Medulla oblongata (tissue), 1 donor: ENCODE results near the gene TMEM131L.
A peak's percentile ranks its signal among the peaks of the same experiment; 100 is the strongest.

ENCODE experiments used
- DNase-seq: peaks from one replicate; pipeline ENCODE4 v3.0.0-alpha.2; 2015; ENCODE audit errors: extremely low spot score

Gene TMEM131L

DNA sequence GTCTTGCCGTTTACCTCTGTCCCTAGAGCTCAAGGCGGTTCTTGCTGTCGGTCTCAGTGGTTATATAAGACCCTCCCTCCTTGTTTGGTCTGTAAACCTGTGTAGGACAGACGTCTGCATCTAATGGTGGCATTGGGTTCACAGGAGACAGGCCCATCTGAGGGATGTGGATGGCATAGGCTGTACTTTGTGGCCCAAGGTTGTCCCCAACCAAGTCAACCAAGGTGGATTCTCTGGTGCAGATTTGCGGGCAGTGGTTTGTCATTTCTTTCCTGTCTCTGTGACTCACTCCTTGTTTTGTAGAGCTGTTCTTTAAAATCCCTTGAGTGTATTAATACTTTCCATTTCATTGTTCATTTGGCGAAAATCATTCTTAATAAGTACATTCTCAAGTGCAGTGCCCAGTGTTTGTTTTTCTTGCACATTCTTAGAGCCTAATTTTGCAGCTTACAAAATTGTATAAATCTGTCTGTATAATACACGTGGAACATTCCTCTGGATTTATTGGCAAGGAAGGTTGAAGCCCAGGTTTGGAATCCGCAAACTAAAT is 149.9 kb downstream of the TMEM131L start:
- DNase-seq: no peak

DNA sequence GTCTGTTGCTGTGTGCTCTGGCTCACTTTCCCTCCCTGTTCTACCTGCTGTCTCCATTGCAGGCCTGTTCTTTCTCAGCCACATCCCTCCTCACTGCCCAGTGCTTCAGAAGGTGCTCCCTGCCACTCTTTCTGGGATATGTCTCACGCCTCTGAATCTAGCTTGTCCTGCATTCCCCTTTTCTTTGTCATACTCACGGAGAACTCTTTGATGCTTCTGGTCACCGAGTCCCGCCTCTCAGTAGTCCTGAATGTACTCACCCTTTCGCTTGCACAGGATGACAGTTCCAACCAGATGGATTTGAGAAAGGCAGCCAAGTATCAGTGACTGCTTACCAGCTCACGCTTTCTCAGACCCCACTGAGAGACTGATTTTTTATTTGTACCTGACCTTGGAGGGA is 152.7 kb downstream of the TMEM131L start:
- DNase-seq: no peak

DNA sequence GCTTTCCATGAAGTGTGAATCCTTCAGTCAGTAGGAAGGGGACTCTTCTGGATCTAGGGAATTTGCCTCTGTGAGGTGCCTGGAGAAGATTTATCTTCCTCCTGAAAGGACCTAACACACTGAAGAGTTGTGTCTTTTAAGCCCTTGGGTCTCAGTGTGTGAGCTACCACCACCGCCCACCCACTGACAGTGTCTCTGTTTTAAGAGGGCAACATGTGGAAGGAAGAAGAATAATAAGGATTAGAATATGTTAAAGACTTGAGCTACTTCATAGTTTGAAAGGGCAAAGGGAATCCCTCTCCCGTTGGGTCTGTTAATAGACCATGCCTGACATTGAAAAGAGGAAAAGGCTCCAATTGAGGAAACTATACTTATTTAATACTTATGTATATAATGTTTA is 153.7 kb downstream of the TMEM131L start:
- DNase-seq: no peak

DNA sequence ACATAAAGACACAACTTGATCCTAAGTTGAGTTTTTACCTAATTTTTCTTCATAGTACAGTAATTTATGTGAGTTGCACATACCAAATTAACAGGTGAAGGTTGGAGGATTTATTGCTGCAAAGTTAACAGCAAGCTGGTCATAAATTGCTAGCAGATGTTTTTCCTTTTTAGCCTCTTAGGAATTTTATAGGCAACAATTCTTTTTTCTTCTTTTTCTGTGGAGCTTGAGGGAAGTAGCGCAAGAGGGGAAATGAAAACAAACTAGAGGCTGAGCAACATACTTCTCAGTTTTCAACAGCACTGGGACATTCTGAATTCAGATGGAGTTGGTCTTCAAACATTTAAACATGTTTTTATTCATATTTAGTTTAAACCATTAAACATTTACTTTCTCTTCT is 154.2 kb downstream of the TMEM131L start:
- no peak for DNase-seq

DNA sequence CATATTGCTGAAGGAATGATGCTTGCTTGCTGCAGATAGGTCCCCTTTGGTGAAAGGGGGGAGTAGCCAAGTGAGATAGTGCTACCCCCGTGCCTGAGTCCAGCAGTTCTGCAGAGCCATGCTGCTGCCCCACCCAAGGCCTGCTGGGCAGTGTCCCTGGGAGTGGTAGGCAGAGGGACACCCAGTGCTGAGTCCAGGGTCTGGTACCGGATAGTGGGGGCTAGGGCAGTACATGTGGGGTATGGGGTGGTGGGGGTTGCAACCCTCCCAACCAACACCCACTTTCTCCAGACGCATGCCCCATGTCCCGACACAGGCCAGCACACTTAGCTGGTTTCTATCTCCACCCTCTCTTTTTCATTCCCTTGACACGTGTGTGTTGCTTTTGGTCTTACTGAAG is 155.9 kb downstream of the TMEM131L start:
- DNase-seq: no peak

DNA sequence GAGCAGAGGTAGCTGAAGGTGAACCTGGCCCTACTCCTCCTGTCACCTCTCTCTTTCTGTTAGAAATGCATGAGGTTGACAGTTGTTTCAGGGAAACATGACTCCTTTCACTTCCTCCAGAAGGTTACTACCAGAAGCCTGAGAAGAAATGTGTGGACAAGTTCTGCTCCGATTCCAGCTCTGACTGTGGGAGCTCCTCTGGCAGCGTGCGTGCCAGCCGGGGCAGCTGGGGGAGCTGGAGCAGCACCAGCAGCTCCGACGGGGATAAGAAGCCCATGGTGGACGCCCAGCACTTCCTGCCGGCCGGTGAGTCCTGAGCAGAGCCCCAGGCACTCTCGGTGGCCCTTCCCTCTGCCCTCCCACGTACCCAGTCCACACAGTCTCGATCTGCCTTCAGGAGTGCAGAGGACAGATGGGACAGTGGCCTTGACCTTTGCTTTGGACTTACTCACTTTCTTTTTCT is 156.6 kb downstream of the TMEM131L start:
- DNase-seq: peak; percentile 20

DNA sequence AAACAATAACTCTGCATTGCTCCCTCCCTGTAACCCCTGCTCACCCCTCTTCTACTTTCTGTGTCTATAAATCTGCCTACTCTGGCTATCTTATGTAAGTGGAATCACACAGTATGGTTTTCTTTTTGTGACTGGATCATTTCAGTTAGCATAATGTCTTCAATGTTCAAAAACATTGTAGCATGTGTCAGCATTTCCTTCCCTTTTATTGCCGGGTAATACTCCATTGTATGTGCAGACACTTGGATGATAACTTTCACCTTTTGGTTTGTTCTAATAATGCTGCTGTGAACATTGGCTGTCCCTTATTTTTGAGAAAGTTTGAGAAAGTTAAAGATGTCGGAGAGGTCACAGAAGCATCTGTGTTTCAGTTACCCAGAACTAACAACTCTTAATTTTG is 157.3 kb downstream of the TMEM131L start:
- DNase-seq: no peak

DNA sequence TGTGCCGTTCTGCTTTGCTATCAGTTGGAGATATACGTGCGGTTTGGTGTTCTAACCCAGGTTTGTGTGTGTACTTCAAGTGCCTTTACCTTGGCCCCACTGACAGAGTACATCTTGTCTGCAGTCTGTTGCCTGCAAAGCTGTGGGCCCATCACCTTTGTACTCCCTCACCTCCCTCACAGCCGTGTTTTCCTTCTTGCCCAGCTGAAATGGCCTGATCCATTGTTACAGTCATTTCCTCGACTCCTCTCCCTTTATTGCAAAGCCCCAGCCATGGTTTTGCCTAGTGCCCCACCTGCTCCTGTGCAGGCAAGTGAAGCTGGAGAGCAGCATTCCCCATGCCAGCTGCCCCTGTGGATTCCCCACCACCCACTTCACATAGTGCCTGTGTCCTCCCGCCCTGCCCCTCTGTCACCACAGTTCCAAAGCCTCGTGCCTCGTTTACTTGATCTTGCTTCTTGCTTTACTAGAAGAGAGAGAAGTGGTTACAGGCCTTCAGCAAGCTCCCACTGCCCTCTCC is 162.7 kb downstream of the TMEM131L start:
- no peak for DNase-seq

DNA sequence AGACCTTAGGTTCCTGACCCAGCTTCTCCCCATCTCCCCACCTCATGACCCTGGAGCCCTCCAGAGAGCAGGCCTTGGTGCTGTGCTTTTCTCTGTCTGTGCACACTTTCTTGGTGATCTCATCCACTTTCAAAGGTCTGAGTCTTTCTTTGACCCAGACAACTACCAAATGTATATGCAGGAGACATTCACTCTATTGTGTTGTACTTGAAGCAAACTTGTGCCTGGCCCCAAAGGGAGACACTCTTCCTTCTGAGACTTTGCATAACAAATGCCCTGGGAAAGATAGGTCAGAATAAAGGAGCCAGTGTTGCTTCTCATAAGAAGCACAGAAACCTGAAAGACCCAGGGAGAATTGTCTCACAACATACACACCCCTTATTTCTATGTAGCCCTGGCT is 163.6 kb downstream of the TMEM131L start:
- no peak for DNase-seq

DNA sequence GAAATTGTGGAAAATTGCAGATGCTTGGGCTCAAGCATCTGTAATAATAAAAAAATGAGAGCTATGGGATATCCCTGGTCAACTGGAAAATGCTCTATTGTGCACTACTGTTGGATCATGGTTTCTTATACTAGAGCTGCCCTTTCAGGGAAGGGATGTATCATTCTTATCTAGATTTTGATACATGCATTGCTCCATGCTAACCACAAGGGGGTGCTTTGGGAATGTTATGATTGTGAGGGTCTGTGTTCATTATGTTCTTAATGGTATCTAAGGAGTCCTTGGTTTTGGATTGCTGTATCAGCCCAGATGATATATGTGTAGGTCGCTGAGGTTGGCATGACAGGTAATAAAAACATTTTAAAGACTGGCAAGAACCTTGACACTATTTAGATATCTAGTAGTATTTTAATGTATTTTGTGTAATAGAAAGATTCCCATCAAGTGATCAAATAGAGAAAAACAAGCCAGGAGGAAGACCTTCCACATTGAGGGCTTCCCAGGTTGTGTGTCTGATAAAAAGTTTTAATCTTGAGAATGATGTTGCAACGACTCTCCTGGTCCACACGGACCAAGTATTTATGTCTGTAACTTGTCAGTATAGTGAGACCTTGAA is 168.7 kb downstream of the TMEM131L start:
- no peak for DNase-seq

DNA sequence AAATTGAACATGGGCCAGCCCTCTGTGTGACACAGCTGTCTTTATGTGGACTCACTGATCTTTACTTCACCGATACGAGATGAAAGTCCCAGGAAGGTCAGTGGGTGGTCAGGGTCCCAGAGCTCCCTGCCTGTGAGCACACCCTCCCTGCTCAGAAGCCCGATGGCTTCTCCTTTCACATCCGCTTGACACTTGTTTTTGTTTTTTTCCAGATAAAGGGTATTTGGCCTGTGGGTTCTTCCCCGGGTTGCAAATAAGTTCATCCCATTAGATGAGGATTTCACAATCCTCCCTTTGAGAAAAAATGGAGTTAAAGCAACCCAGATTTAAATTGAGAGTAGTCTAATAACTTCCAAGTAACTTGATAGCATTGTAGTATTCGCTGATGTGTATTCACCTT is 169.7 kb downstream of the TMEM131L start:
- no peak for DNase-seq

DNA sequence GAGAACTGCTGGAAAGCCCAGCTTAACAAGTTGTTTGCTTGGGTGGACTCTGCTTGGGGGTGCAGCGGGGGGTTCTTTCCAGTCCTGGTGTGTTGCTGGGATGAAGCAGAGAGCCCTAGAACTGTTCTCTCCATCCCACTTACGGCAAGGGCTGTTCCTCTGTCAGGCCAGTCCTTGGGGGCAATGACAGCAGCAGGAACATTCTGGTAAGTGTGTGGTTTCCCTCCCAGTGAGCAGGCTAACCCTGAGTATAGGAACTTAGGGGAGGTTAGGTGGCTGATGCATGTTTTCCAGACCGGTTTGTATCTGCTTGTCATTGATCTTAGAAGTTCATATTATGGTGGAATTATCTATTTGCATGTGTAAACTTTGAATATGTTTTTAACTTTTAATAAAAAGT is 171.0 kb downstream of the TMEM131L start:
- DNase-seq: no peak

DNA sequence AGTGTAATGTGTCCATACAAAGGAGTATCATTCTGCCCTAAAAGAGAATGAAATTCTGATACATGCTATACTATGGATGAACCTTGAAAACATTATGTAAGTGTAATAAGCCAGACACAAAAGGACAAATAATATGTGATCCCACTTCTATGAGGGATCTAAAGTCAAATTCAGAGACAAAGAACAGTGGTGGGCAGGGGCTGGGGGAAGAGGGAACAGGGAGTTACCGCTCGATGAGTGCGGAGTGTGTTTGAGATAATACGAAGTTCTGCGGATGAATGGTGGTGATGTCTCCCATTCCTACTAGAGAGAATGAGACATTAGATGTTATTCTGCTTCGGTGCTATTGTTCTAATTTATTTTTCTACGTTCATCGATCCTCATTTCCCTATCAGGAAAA is 171.9 kb downstream of the TMEM131L start:
- DNase-seq: no peak

DNA sequence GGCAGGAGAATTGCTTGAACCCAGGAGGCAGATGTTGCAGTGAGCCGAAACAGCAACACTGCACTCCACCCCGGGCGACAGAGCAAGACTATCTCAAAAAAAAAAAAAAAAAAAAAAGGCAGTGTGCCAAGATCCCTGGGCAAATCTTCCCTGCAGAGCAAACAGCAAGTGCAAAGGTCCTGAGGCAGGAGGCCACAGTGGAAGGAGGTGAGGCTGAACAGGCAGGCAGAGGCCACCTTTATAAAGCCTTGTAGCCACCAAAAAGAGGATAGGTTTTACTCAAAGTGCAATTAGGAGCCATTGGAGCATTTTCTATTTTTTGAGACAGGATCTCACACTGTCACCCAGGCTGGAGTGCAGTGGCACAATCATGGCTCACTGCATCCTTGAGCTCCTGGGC is 172.8 kb downstream of the TMEM131L start:
- DNase-seq: no peak

DNA sequence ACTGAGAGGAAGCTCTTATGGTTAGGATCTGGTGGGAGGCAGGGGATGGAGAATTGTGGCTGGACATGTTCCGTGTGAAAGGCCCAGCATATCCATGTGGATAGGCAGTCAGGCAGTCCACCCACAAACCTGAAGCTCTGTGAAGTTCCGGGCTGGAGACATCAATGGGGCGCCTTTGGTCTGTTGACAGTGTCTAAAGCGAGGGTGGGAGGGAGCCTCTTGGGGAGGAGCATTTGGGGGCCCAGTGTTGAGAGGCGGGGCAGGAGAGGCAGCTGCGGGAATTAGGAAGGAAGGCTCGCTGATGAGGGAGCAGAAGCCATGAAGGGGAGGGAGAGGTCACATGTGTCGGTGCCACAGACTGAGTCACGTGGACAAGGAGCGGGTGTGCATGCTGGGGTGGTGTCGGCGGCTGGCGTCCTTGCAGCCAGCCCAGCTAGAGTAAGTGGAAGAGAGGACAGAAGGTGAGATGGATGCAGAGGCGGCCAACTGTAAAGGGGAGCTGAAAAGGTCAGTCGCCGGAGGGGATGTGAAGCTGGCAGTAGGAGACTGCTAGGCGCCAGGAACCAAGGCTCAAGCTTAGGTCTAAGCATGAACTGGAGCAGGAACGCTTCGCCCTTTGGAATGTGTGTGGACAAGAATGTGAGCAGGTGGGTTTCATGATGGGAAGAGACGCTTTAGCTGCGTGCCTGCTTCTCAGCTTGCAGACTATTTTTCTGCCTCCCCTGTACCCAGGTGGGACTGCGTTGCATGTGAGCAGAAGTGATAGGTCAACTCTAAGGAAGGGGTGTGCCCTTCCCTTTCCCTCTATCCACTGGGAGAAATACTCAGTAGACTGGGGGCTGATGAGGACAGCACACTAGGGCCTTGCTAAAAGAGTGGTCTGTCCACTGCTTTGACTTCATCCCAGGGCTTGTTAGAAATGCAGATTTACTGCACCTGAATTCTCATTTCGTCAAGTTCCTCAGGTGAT is 174.0 kb downstream of the TMEM131L start:
- DNase-seq: no peak

DNA sequence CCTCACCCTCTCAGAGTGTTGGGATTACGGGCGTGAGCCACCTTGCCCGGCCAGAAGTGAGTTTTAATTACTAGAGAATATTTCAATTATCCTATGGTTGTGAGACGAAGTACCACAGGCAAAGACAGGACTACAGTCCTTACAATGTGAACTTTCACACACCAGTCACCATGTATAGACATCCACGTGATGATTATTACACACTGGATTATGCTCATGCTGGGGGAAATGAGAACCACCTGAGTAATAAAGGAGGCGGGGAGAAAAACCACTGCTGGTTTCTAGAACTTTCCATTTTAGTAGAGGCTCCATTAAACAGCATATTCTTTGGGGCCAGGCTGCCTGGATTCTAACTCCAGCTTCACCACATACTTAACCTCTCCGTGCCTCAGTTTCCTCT is 175.4 kb downstream of the TMEM131L start:
- no peak for DNase-seq

DNA sequence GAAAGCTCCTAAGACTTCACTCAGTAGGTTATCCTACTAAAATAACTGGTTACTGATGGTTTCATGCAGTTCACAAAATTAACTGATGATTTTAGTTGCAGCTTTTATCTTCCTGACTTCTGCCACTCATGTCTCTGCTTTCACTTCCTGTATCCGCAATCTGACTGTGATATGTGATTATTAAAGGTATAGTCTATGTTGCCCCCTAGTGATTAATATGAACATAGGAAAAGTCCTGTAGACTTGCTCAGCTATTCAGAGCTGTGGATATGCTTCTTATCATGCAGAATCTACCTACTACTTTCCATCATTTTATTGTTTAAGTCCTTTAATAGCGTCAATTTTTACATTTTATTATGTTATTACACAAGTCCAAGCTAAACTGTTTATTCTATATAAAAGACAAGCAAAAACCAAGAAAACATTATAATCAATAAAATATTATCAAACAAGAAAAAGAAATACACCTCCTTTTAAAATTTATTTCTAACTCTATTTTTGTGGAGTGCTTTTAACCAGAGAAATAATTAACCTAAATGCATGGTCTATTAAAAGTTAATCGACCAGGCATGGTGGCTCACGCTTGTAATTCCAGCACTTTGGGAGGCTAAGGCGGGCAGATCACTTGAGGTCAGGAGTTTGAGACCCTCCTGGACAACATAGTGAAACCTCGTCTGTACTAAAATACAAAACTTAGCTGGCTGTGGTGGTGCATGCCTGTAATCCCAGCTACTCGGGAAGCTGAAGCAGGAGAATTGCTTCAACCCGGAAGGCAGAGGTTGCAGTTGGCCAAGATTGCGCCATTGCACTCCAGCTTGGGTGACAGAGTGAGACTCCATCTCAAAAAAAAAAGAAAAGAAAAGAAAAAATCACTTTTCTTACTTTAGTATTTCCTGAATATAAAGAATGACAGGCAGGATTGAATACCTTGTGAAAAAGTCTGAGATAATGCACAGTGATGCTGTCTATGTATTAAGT is 177.5 kb downstream of the TMEM131L start:
- DNase-seq: peak; percentile 50

DNA sequence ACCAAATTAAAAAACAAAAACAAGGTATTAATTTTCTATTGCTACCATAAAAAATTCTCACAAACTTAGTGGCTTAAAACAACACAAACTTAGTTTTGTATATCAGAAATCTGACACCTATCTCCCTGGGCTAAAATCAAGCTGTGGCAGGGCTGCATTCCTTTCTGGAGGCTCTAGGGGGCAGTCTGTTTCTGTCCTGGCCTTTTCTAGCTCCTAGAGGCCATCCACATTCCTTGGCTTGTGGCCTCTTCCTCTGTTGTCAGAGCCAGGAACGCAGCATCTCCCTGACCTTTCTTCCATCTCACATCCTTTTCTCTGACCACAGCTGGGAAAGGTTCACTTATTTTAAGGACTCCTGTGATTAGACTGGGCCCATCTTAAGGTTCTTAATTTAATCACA is 179.0 kb downstream of the TMEM131L start:
- DNase-seq: no peak

DNA sequence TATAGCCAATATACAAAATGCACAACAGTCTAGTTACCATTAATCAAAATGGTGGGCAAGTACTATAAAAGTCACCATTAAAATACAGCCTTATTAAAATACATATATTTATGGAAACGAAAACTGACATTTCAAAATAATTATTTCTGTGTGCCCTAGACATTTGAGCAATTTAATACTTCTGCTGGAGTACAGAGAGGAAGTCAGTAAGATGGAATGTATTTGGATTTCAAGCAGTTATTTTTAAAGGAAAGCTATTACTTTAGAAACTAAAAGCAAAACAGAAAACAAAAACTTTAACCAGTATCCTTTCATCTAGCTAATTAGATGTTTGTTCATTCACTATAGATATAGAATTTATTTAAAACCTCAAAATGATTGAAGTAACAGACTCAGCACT is 180.1 kb downstream of the TMEM131L start:
- DNase-seq: no peak

DNA sequence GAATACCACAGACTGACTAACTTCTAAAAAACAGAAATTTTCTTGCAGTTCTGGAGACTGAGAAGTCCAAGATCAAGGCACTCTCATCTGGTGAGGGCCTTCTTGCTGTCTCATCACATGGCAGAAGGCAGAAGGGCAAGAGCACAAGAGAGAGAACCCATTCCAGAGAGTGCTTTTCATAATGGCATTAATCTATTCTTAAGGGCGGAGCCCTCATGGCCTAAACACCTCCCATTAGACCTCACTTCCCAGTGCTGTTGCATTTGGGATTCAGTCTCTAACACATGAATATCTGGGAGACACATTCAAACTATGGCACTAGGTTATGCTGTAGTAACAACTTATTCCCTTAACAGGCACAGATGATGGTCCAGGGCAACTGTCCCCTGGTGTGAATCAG is 180.8 kb downstream of the TMEM131L start:
- no peak for DNase-seq

DNA sequence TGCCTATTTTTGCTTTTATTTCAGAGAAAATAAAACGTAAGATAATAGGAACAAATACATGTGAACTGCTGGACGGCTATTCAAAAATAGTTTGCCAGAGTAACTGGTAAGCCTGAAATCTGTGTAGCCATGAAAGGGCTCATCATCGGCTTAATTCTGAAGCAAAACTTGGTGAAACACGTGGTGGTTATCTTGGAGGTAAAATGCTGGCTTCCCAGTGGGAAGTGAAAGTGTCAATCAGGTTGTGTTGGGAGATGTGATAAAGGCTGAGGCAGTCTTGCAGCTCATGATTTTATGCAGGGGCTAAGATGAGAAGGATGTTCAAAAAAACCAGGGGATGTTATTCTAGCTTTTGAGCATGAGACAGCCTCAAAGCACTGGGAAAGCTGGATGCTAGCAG is 181.8 kb downstream of the TMEM131L start:
- DNase-seq: no peak
